H1 (cell line): ENCODE measurements around the gene RPS28. TPM values are rescaled to one million over a fixed set of nuclear protein-coding genes. Genes with fewer than 3 reads are reported as not detected.
A peak's percentile ranks its signal among the peaks of the same experiment; 100 is the strongest.

ENCODE experiments used
- ATF3 ChIP-seq: IDR thresholded peaks from 2 replicates; pipeline ENCODE4 v1.6.1; 2011; ENCODE audit warnings: low read depth, mild to moderate bottlenecking, low read length; ENCODE audit not compliant: insufficient read depth
- CHD2 ChIP-seq: IDR thresholded peaks from 2 replicates; pipeline ENCODE4 v1.6.1; 2012; ENCODE audit warnings: low read length, improper control_type of control experiment
- CREB1 ChIP-seq: IDR thresholded peaks from 2 replicates; pipeline ENCODE4 v1.6.1; 2012; ENCODE audit warnings: inconsistent platforms
- EGR1 ChIP-seq: IDR thresholded peaks from 2 replicates; pipeline ENCODE4 v1.6.1; 2011; ENCODE audit warnings: low read depth, low read length, borderline replicate concordance
- GTF2F1 ChIP-seq: IDR thresholded peaks from 2 replicates; pipeline ENCODE4 v1.6.1; 2012; ENCODE audit warnings: low read depth, low read length, improper control_type of control experiment, borderline replicate concordance
- HDAC2 ChIP-seq, 2 experiments: fragments of 300-600 bp in 1 of 2; sonication (generic) in 1 of 2; IDR thresholded peaks; 2 replicates each; pipeline ENCODE4 v1.6.1; 2011 to 2012; ENCODE audit warnings: low read depth in 2 of 2, low read length in 2 of 2, mild to moderate bottlenecking in 2 of 2, moderate library complexity in 2 of 2, borderline replicate concordance in 1 of 2, inconsistent platforms in 1 of 2
- KDM5A ChIP-seq: fragments of 200-600 bp; IDR thresholded peaks from 2 replicates; pipeline ENCODE4 v1.7.1; 2012; ENCODE audit warnings: mild to moderate bottlenecking, low read length, inconsistent platforms, mixed read lengths
- NANOG ChIP-seq: IDR thresholded peaks from 2 replicates; pipeline ENCODE4 v1.6.1; 2011; ENCODE audit warnings: low read length, low read depth, mild to moderate bottlenecking, inconsistent platforms; ENCODE audit not compliant: insufficient read depth, poor library complexity, severe bottlenecking
- POLR2A ChIP-seq, 2 experiments: IDR thresholded peaks; 1 replicate in 1 of 2; 2 replicates in 1 of 2; pipeline ENCODE4 v1.6.1; 2011; ENCODE audit warnings: low read depth in 2 of 2, low read length in 2 of 2, mild to moderate bottlenecking in 2 of 2; ENCODE audit errors: control extremely low read depth in 1 of 2
- POLR2AphosphoS5 ChIP-seq: IDR thresholded peaks from 2 replicates; pipeline ENCODE4 v1.6.1; 2011; ENCODE audit warnings: low read depth, low read length
- RNF2 ChIP-seq: fragments of 200-900, 300-1000 bp; sonication (generic); IDR thresholded peaks from 2 replicates; pipeline ENCODE4 v1.7.1; 2016; ENCODE audit warnings: borderline replicate concordance, low read depth, mild to moderate bottlenecking, antibody characterized with exemption, low read length; ENCODE audit not compliant: poor library complexity, severe bottlenecking; ENCODE audit errors: missing control alignments
- SP1 ChIP-seq: IDR thresholded peaks from 2 replicates; pipeline ENCODE4 v1.6.1; 2011; ENCODE audit warnings: low read depth, low read length
- SRF ChIP-seq: IDR thresholded peaks from 2 replicates; pipeline ENCODE4 v1.6.1; 2011; ENCODE audit warnings: mild to moderate bottlenecking, low read depth, low read length, moderate library complexity
- TAF7 ChIP-seq: optimal IDR thresholded peaks from 2 replicates; pipeline ENCODE3; 2011; ENCODE audit warnings: low read depth, mild to moderate bottlenecking, inconsistent platforms, low read length, moderate library complexity, borderline replicate concordance
- polyA plus RNA-seq, 7 experiments: library from polyadenylated mRNA; depleted of rRNA in 3 of 7; stranded (reverse) in 5 of 7; unstranded in 2 of 7; fragments of >200 nt in 5 of 7; fragments of 200-250 nt in 2 of 7; gene quantifications; 1 replicate in 5 of 7; 2 replicates in 1 of 7; 4 replicates in 1 of 7; pipeline versions ENCODE4 v1.2.1 to v1.2.3, GENCODE V29; 2011 to 2013; ENCODE audit warnings: missing spikeins in 2 of 7, mixed read lengths in 2 of 7
- total RNA-seq: library from RNA; stranded (reverse); fragmentation: NEBNext Ultra II Directional; extraction: Animal tissue kit (Norgen Biotek cat#: 25700); gene quantifications from 2 replicates; pipeline ENCODE4 v1.2.1, GENCODE V29; 2021
- TF ChIP-seq, protein P1 (sequence below): IDR thresholded peaks from 2 replicates; pipeline ENCODE4 v1.6.1; 2012; ENCODE audit warnings: inconsistent platforms
- TF ChIP-seq, protein P2 (sequence below): IDR thresholded peaks from 2 replicates; pipeline ENCODE4 v1.6.1; 2011; ENCODE audit warnings: low read length, improper control_type of control experiment

Gene RPS28
- total and polyA plus RNA-seq, 2 of the 8 experiments (the other 6 are each of a cell fraction or from before 2014, with no cell fraction given) = 1,241 to 1,699 TPM

DNA sequence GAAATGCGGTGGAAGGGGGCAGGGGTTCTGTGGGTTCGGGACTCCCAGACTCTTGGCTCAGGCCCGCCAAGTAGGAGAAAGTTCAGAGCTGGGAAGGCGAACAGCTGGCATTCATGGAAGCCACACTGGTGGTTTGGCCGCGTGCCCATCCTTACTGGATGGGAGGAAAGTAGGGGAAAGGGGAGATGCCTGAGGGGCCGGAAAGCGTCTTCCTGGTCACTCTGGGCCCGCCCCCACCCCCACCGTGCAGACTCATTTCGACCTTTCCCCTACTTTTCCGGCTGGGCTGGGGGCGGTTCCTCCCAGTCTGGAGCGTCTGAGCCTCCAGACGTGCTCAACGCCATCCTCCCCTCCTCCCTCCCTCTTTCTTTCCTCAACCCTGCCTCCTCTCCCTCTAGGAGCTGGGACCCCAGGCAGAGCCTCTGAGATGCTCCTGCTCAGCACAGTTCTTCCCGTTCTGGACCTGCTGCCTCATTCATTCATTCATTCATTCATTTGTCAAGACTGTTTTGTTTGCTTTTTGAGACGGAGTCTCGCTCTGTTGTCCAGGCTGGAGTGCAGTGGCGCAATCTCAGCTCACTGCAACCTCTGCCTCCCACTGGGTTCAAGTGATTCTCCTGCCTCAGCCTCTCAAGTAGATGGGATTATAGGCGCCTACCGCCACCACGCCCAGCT, 46.2 kb downstream of the RPS28 start (continued):
- TF ChIP-seq NANOG (no peak), CREB1 (peak; percentile 39), HDAC2 (IDR thresholded peaks at IDR 0.05; ENCODE audit: borderline replicate concordance in 1 of 2, low read depth in 2 of 2, low read length in 2 of 2) (no peak), TAF7 (no peak), POLR2A (IDR thresholded peaks at IDR 0.05; ENCODE audit: control extremely low read depth in 1 of 2, low read depth in 2 of 2, low read length in 2 of 2) (no peak), POLR2AphosphoS5 (no peak), SP1 (peak; percentile 82), KDM5A (no peak), GTF2F1 (no peak), CHD2 (no peak), SRF (no peak), EGR1 (no peak), ATF3 (no peak), RNF2 (no peak)
- TF ChIP-seq, protein P1, sequence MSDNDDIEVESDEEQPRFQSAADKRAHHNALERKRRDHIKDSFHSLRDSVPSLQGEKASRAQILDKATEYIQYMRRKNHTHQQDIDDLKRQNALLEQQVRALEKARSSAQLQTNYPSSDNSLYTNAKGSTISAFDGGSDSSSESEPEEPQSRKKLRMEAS = peak; percentile 57; the same call in 1 of the 2 replicates
- TF ChIP-seq, protein P2, sequence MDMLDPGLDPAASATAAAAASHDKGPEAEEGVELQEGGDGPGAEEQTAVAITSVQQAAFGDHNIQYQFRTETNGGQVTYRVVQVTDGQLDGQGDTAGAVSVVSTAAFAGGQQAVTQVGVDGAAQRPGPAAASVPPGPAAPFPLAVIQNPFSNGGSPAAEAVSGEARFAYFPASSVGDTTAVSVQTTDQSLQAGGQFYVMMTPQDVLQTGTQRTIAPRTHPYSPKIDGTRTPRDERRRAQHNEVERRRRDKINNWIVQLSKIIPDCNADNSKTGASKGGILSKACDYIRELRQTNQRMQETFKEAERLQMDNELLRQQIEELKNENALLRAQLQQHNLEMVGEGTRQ = no peak
